Measurements from ENCODE around the gene FAM151B. TPM values are rescaled to one million over a fixed set of nuclear protein-coding genes. Genes with fewer than 3 reads are reported as not detected.
"Not testable (repeated sequence)": the region's sequence is repeated elsewhere in the genome, so short reads cannot be mapped to it uniquely, and the experiment has no call there.

The FAM151B gene
- polyA plus RNA-seq, 1 donor (not counting 4 experiments of a cell fraction or from before 2014, with no cell fraction given) = 1.0 TPM

- no peak for FAIRE-seq
- Histone ChIP-seq H3K4me2 (ENCODE audit: control insufficient read depth, extremely low read depth, insufficient read depth, low read depth, low read length) (peak overlapping the region; percentile 71), H3K4me1 (ENCODE audit: control insufficient read depth, extremely low read depth, insufficient read depth, low read length) (peaks cover 24% of the 10 kb centered on the region), H3K9me1 (ENCODE audit: control insufficient read depth, extremely low read depth, insufficient read depth, low read length) (no peaks in the 10 kb centered on the region), H3K27me3 (ENCODE audit: control insufficient read depth, extremely low read depth, insufficient read depth, low read length) (no peaks in the 10 kb centered on the region), H3K9me3 (ENCODE audit: control insufficient read depth, low read depth, low read length) (no peaks in the 10 kb centered on the region), H3K36me3 (ENCODE audit: control insufficient read depth in 2 of 2, extremely low read depth in 1 of 2, insufficient read depth in 2 of 2, low read length in 2 of 2) (no peaks in the 10 kb centered on the region), H4K20me1 (ENCODE audit: control insufficient read depth, extremely low read depth, insufficient read depth, low read length) (no peaks in the 10 kb centered on the region), H3K9ac (ENCODE audit: control insufficient read depth, extremely low read depth, insufficient read depth, low read length) (no peak overlapping the region), H2AFZ (ENCODE audit: control insufficient read depth, low read length) (peak overlapping the region; percentile 58), H3K79me2 (ENCODE audit: control insufficient read depth, insufficient read depth, low read length) (no peaks in the 10 kb centered on the region), H3K27ac (ENCODE audit: control insufficient read depth, insufficient read depth, low read length) (peak overlapping the region; percentile 52), H3K4me3 (ENCODE audit: control insufficient read depth in 2 of 3, extremely low read depth in 1 of 3, insufficient read depth in 2 of 3, low read depth in 1 of 3, low read length in 3 of 3) (no peak overlapping the region)
- TF ChIP-seq EZH2 (IDR thresholded peaks at IDR 0.05; ENCODE audit: low read length) (no peak), CTCF (optimal IDR thresholded peaks at IDR 0.05 in 1 of 3, IDR thresholded peaks at IDR 0.05 in 1 of 3, conservative IDR thresholded peaks at IDR 0.05 in 1 of 3; ENCODE audit: extremely low read depth in 1 of 3, insufficient read depth in 2 of 3, low read length in 3 of 3) (no peak)
- no peak for DNase-seq (ENCODE audit: low read depth, low spot score)
- dilution Hi-C loops (cut with MboI; ENCODE audit: extremely low pct_ligation_motif_present, low sequenced_read_pairs) = no loop called here
Measured at GRCh38 chr5:80492741-80493140, 4.8 kb downstream of the FAM151B start.

- H3K27me3 ChIP-seq (ENCODE audit: control insufficient read depth, extremely low read depth, insufficient read depth, low read length); H4K20me1 ChIP-seq (ENCODE audit: control insufficient read depth, extremely low read depth, insufficient read depth, low read length); dilution Hi-C loops (cut with MboI; ENCODE audit: extremely low pct_ligation_motif_present, low sequenced_read_pairs); H3K9me3 ChIP-seq (ENCODE audit: control insufficient read depth, low read depth, low read length); H3K36me3 ChIP-seq (ENCODE audit: control insufficient read depth in 2 of 2, extremely low read depth in 1 of 2, insufficient read depth in 2 of 2, low read length in 2 of 2); H3K79me2 ChIP-seq (ENCODE audit: control insufficient read depth, insufficient read depth, low read length); H3K9ac ChIP-seq (ENCODE audit: control insufficient read depth, extremely low read depth, insufficient read depth, low read length); H3K9me1 ChIP-seq (ENCODE audit: control insufficient read depth, extremely low read depth, insufficient read depth, low read length): not testable (repeated sequence)
- Histone ChIP-seq H3K27ac (ENCODE audit: control insufficient read depth, insufficient read depth, low read length) (peak overlapping the region; percentile 52), H3K4me3 (ENCODE audit: control insufficient read depth in 2 of 3, extremely low read depth in 1 of 3, insufficient read depth in 2 of 3, low read depth in 1 of 3, low read length in 3 of 3) (peak overlapping the region in 2 of 3 experiments; percentile 6 to 26), H2AFZ (ENCODE audit: control insufficient read depth, low read length) (peak overlapping the region; percentile 58), H3K4me1 (ENCODE audit: control insufficient read depth, extremely low read depth, insufficient read depth, low read length) (peaks cover 24% of the 10 kb centered on the region), H3K4me2 (ENCODE audit: control insufficient read depth, extremely low read depth, insufficient read depth, low read depth, low read length) (peak overlapping the region; percentile 71)
- DNase-seq (ENCODE audit: low read depth, low spot score) = peak; percentile 33
- peak; percentile 79 for FAIRE-seq
Measured at GRCh38 chr5:80493443-80493842, 5.5 kb downstream of the FAM151B start.

GRCh38 chr5:80495891-80496290 lies 8.0 kb downstream of the FAM151B start:
- no peak for FAIRE-seq
- dilution Hi-C loops (cut with MboI; ENCODE audit: extremely low pct_ligation_motif_present, low sequenced_read_pairs) = no loop called here

More at GRCh38 chr5:80495891-80496290, 8.0 kb downstream of the FAM151B start:
- Histone ChIP-seq H3K9me1 (ENCODE audit: control insufficient read depth, extremely low read depth, insufficient read depth, low read length) (no peaks in the 10 kb centered on the region), H3K36me3 (ENCODE audit: control insufficient read depth in 2 of 2, extremely low read depth in 1 of 2, insufficient read depth in 2 of 2, low read length in 2 of 2) (no peaks in the 10 kb centered on the region), H3K9me3 (ENCODE audit: control insufficient read depth, low read depth, low read length) (no peaks in the 10 kb centered on the region), H3K27ac (ENCODE audit: control insufficient read depth, insufficient read depth, low read length) (no peak overlapping the region), H3K9ac (ENCODE audit: control insufficient read depth, extremely low read depth, insufficient read depth, low read length) (no peak overlapping the region), H3K4me3 (ENCODE audit: control insufficient read depth in 2 of 3, extremely low read depth in 1 of 3, insufficient read depth in 2 of 3, low read depth in 1 of 3, low read length in 3 of 3) (no peak overlapping the region), H3K4me1 (ENCODE audit: control insufficient read depth, extremely low read depth, insufficient read depth, low read length) (peaks cover 16% of the 10 kb centered on the region), H4K20me1 (ENCODE audit: control insufficient read depth, extremely low read depth, insufficient read depth, low read length) (no peaks in the 10 kb centered on the region), H3K79me2 (ENCODE audit: control insufficient read depth, insufficient read depth, low read length) (no peaks in the 10 kb centered on the region), H3K27me3 (ENCODE audit: control insufficient read depth, extremely low read depth, insufficient read depth, low read length) (no peaks in the 10 kb centered on the region), H3K4me2 (ENCODE audit: control insufficient read depth, extremely low read depth, insufficient read depth, low read depth, low read length) (no peak overlapping the region), H2AFZ (ENCODE audit: control insufficient read depth, low read length) (no peak overlapping the region)
- TF ChIP-seq CTCF (optimal IDR thresholded peaks at IDR 0.05 in 1 of 3, IDR thresholded peaks at IDR 0.05 in 1 of 3, conservative IDR thresholded peaks at IDR 0.05 in 1 of 3; ENCODE audit: extremely low read depth in 1 of 3, insufficient read depth in 2 of 3, low read length in 3 of 3) (no peak), EZH2 (IDR thresholded peaks at IDR 0.05; ENCODE audit: low read length) (no peak)
- no peak for DNase-seq (ENCODE audit: low read depth, low spot score)

Data from keratinocyte (primary cell).